Mesenchymal stem cell (in vitro differentiated cells and primary cell): ENCODE results near the gene FAM228B.

Experiments
- DNase-seq: peaks from one replicate; pipeline ENCODE4 v3.0.0-alpha.2; 2013
- H2AFZ ChIP-seq: one replicate; pipeline ENCODE4 v1.6.1; 2013; ENCODE audit warnings: low read depth, mild to moderate bottlenecking, control low read depth, inconsistent platforms, low read length, moderate library complexity
- H2AK5ac ChIP-seq: 2 replicates; pipeline ENCODE4 v1.6.1; 2013; ENCODE audit warnings: low read length, moderate library complexity, mild to moderate bottlenecking, inconsistent platforms; ENCODE audit not compliant: severe bottlenecking
- H2BK120ac ChIP-seq: one replicate; pipeline ENCODE4 v1.6.1; 2013; ENCODE audit warnings: low read depth, mild to moderate bottlenecking, inconsistent platforms, low read length, moderate library complexity
- H2BK12ac ChIP-seq, 2 experiments: one replicate each; pipeline ENCODE4 v1.6.1; 2013; ENCODE audit warnings: inconsistent platforms in 2 of 2, low read length in 2 of 2, mild to moderate bottlenecking in 2 of 2, moderate library complexity in 2 of 2, control low read depth in 1 of 2
- H2BK15ac ChIP-seq: one replicate; pipeline ENCODE4 v1.6.1; 2013; ENCODE audit warnings: mild to moderate bottlenecking, low read depth, inconsistent platforms; ENCODE audit not compliant: poor library complexity, severe bottlenecking
- H2BK5ac ChIP-seq: 2 replicates; pipeline ENCODE4 v1.6.1; 2013; ENCODE audit warnings: low read depth, mild to moderate bottlenecking, low read length, control low read depth, inconsistent platforms; ENCODE audit not compliant: poor library complexity, severe bottlenecking
- H3K14ac ChIP-seq, 2 experiments: one replicate each; pipeline ENCODE4 v1.6.1; 2013; ENCODE audit warnings: inconsistent platforms in 2 of 2, low read length in 2 of 2, control low read depth in 1 of 2, mild to moderate bottlenecking in 1 of 2, moderate library complexity in 1 of 2
- H3K18ac ChIP-seq, 2 experiments: one replicate each; pipeline ENCODE4 v1.6.1; 2013; ENCODE audit warnings: inconsistent platforms in 2 of 2, low read length in 2 of 2, control low read depth in 1 of 2, low read depth in 1 of 2, mild to moderate bottlenecking in 1 of 2
- H3K23ac ChIP-seq, 2 experiments: one replicate each; pipeline ENCODE4 v1.6.1; 2013; ENCODE audit warnings: inconsistent platforms in 2 of 2, low read length in 2 of 2, mild to moderate bottlenecking in 2 of 2, moderate library complexity in 2 of 2, control low read depth in 1 of 2
- H3K27ac ChIP-seq: 2 replicates; pipeline ENCODE4 v1.5.1; 2013; ENCODE audit warnings: mild to moderate bottlenecking, moderate library complexity, low read length, control low read depth, inconsistent platforms; ENCODE audit not compliant: poor library complexity, severe bottlenecking
- H3K27me3 ChIP-seq, 2 experiments: 2 replicates each; pipeline versions ENCODE4 v1.6.1 to v1.7.0; 2013; ENCODE audit warnings: low read length in 2 of 2, mild to moderate bottlenecking in 2 of 2, moderate library complexity in 2 of 2, control low read depth in 1 of 2, inconsistent platforms in 1 of 2; ENCODE audit not compliant: control insufficient read depth in 1 of 2, insufficient read depth in 1 of 2
- H3K36me3 ChIP-seq, 2 experiments: 2 replicates each; pipeline versions ENCODE4 v1.6.1 to v1.7.0; 2013; ENCODE audit warnings: low read length in 2 of 2, control low read depth in 1 of 2, inconsistent platforms in 1 of 2, low read depth in 1 of 2, mild to moderate bottlenecking in 1 of 2; ENCODE audit not compliant: insufficient read depth in 2 of 2, control insufficient read depth in 1 of 2
- H3K4ac ChIP-seq, 2 experiments: one replicate each; pipeline ENCODE4 v1.6.1; 2013; ENCODE audit warnings: inconsistent platforms in 2 of 2, low read length in 2 of 2, mild to moderate bottlenecking in 2 of 2, moderate library complexity in 2 of 2, control low read depth in 1 of 2, low read depth in 1 of 2
- H3K4me1 ChIP-seq: 2 replicates; pipeline ENCODE4 v1.6.1; 2013; ENCODE audit warnings: low read depth, low read length, control low read depth; ENCODE audit not compliant: control insufficient read depth, insufficient read depth
- H3K4me2 ChIP-seq: 2 replicates; pipeline ENCODE4 v1.6.1; 2013; ENCODE audit warnings: low read length, mild to moderate bottlenecking, inconsistent platforms; ENCODE audit not compliant: poor library complexity, severe bottlenecking
- H3K4me3 ChIP-seq, 2 experiments: 2 replicates each; pipeline versions ENCODE4 v1.5.1 to v1.7.0; 2013; ENCODE audit warnings: low read length in 2 of 2, mild to moderate bottlenecking in 2 of 2, control low read depth in 1 of 2, low read depth in 1 of 2; ENCODE audit not compliant: insufficient read depth in 1 of 2
- H3K79me1 ChIP-seq: replicated peaks from 2 replicates; pipeline ENCODE4 v1.6.1; 2013; ENCODE audit warnings: mild to moderate bottlenecking, control low read depth, low read length, inconsistent platforms; ENCODE audit not compliant: poor library complexity, severe bottlenecking
- H3K9ac ChIP-seq: 2 replicates; pipeline ENCODE4 v1.7.0; 2013; ENCODE audit warnings: mild to moderate bottlenecking, low read length, moderate library complexity
- H3K9me3 ChIP-seq: 2 replicates; pipeline ENCODE4 v1.7.0; 2013; ENCODE audit warnings: mild to moderate bottlenecking, low read length; ENCODE audit not compliant: control insufficient read depth
- H4K8ac ChIP-seq: one replicate; pipeline ENCODE4 v1.6.1; 2013; ENCODE audit warnings: inconsistent platforms, mild to moderate bottlenecking, low read length, moderate library complexity
- H4K91ac ChIP-seq: one replicate; pipeline ENCODE4 v1.6.1; 2013; ENCODE audit warnings: mild to moderate bottlenecking, low read length, inconsistent platforms
- WGBS: methylation state at CpG from one replicate; pipeline ENCODE4 v1.1.7; 2013; ENCODE audit warnings: mixed read lengths; 5-methylcytosine and 5-hydroxymethylcytosine counted together

Gene FAM228B

DNA sequence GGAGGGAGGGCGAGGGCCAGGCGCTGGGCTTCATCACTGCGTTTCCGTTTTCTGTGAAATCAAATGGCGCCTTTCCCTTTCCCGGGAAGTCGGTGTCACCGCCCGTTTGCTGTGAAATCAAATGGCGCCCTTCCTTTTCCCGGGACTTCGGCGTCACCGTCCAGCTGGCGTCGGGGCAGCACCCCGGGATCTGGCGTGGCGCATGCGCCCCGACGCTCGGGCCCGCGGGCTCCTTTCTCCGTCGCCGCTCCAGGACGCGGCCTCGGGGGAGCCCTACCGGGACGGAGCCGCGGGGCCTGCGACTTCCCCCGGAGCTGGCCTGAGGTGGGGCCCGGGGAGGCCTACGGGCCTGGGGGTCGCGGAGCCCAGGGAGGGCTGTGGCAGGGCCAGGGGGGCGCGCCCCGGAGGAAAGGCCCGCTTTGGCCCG lies 51.6 kb downstream of the FAM228B start, which contains the start of gene FAM228A:
TSS of gene FAM228A (plus strand) at position 203 of the 427 bp plus-strand sequence. CDS start 428 bp downstream, outside the sequence.
- Histone ChIP-seq H3K4ac (no peak within 1 kb of the TSS), H2BK5ac (no peak within 1 kb of the TSS), H2AK5ac (no peak within 1 kb of the TSS), H2BK12ac (no peak within 1 kb of the TSS), H3K4me2 (no peak within 1 kb of the TSS), H3K4me3 (peak within 1 kb of the TSS in 1 of 2 experiments; percentile 56), H3K79me1 (no peaks in the 10 kb centered on the region), H4K8ac (no peak within 1 kb of the TSS), H4K91ac (no peak within 1 kb of the TSS), H2AFZ (no peak within 1 kb of the TSS), H3K23ac (no peak within 1 kb of the TSS), H3K36me3 (peaks cover 0 to 3% of the 10 kb centered on the region in 2 experiments), H2BK120ac (no peak within 1 kb of the TSS), H3K27me3 (no peaks in the 10 kb centered on the region), H3K9me3 (no peaks in the 10 kb centered on the region), H3K14ac (no peak within 1 kb of the TSS), H3K4me1 (no peaks in the 10 kb centered on the region), H2BK15ac (peak within 1 kb of the TSS; percentile 46), H3K27ac (no peak within 1 kb of the TSS), H3K18ac (no peak within 1 kb of the TSS), H3K9ac (peak within 1 kb of the TSS; percentile 44)
- WGBS, result 87% methylated on average over 46 of the region's 46 CpGs
- no peak for DNase-seq

DNA sequence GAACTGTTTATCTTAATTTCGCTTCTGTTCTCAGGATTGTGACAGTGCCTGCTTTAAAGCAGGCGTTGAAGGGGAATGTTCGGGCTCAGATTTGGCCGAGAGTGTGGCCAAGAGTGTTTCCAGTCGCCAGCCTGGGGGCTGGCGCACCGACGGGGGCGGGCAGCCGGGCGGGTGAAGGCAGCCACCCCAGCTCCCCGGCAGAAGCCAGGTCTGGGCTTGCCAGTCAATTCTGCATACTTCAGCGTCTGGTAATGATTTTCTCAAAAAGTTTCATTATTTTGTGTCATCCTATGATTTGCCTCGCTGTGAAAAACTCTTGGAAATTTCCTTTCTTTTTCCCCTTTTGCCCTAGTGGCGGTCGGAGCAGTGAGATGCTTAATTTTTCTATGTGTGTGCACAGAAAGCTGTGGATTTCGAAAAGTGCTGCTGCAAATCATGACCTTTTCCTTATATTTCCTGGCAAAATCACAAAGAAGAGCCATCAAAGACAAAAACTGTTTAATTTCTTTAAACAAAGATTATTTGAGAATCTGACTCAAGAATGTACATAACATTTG lies 52.4 kb downstream of the FAM228B start:
- Histone ChIP-seq H2BK15ac (no peak overlapping the region), H2BK12ac (no peak overlapping the region), H3K27ac (no peak overlapping the region), H2AK5ac (no peak overlapping the region), H3K4ac (no peak overlapping the region), H2BK5ac (no peak overlapping the region), H3K27me3 (no peaks in the 10 kb centered on the region), H3K79me1 (no peaks in the 10 kb centered on the region), H3K4me2 (no peak overlapping the region), H3K14ac (no peak overlapping the region), H3K4me3 (peak overlapping the region in 1 of 2 experiments; percentile 56), H4K91ac (no peak overlapping the region), H3K36me3 (peaks cover 0 to 3% of the 10 kb centered on the region in 2 experiments), H3K4me1 (no peaks in the 10 kb centered on the region), H2BK120ac (no peak overlapping the region), H3K18ac (no peak overlapping the region), H3K9ac (peak overlapping the region; percentile 44), H3K23ac (no peak overlapping the region), H3K9me3 (no peaks in the 10 kb centered on the region), H2AFZ (no peak overlapping the region), H4K8ac (no peak overlapping the region)
- WGBS, result 93% methylated on average over 16 of the region's 17 CpGs
- DNase-seq, result no peak

DNA sequence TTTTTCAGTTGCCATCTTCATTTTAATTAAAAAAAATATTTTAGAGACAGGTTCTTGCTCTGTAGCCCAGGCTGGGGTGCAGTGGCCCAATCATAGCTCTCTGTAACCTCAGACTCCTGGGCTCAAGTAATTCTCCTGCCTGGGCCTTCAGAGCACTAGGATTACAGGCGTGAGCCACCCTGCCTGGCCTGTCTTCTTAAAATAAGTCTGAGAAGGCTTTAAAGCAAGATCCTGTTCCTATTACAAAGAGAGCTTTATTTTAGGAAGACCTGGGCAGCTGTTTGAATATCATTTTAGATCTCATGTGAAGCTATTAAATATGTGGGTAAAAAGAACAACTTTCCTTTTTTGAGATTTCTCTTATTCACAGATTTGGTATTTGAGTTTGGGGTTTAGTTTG lies 53.1 kb downstream of the FAM228B start:
- no peaks in the 10 kb centered on the region for H3K9me3 ChIP-seq
- no peak overlapping the region for H2AFZ ChIP-seq
- no peak overlapping the region for H4K91ac ChIP-seq
- no peak overlapping the region for H3K4me3 ChIP-seq
- H3K23ac ChIP-seq, result no peak overlapping the region
- H3K27ac ChIP-seq, result no peak overlapping the region
- no peak overlapping the region for H4K8ac ChIP-seq
- no peak overlapping the region for H2BK12ac ChIP-seq
- peaks cover 0 to 3% of the 10 kb centered on the region in 2 experiments for H3K36me3 ChIP-seq
- no peak overlapping the region for H3K4ac ChIP-seq
- H3K14ac ChIP-seq, result no peak overlapping the region
- 85% methylated on average over 1 of the region's 1 CpG for WGBS
- H3K18ac ChIP-seq, result no peak overlapping the region
- no peaks in the 10 kb centered on the region for H3K79me1 ChIP-seq
- H2BK5ac ChIP-seq, result no peak overlapping the region
- H2AK5ac ChIP-seq, result no peak overlapping the region
- H2BK15ac ChIP-seq, result no peak overlapping the region
- H3K4me2 ChIP-seq, result no peak overlapping the region
- H3K27me3 ChIP-seq, result no peaks in the 10 kb centered on the region
- H2BK120ac ChIP-seq, result no peak overlapping the region
- DNase-seq, result no peak
- no peak overlapping the region for H3K9ac ChIP-seq
- H3K4me1 ChIP-seq, result no peaks in the 10 kb centered on the region

DNA sequence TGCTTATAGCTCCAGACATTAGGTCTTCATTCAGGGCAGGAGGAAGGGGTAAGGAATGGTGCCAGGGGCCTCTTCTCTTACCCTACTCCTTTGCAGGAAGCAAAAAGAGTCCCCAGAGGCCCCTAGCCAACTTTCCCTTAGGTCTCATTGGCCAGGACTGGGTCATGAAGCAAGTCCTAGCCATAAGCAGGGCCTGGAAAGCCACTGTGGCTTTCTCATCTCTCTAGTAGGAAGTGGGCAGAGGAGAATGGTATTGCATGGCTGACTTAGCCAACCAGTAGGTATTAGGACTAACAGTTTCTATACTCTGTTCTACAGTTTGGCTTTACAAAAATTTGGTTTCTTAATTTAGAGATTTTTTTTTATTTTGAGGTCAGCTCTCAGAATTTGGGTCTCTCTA lies 56.4 kb downstream of the FAM228B start:
- Histone ChIP-seq H3K4ac (no peak overlapping the region), H3K9ac (no peak overlapping the region), H3K23ac (no peak overlapping the region), H2AK5ac (no peak overlapping the region), H2BK15ac (no peak overlapping the region), H2BK120ac (no peak overlapping the region), H2AFZ (no peak overlapping the region), H3K36me3 (peaks cover 0 to 3% of the 10 kb centered on the region in 2 experiments), H3K4me3 (no peak overlapping the region), H2BK12ac (no peak overlapping the region), H3K27me3 (no peaks in the 10 kb centered on the region), H4K8ac (no peak overlapping the region), H3K4me1 (peaks cover 2% of the 10 kb centered on the region), H3K79me1 (no peaks in the 10 kb centered on the region), H2BK5ac (no peak overlapping the region), H4K91ac (no peak overlapping the region), H3K18ac (no peak overlapping the region), H3K27ac (no peak overlapping the region), H3K14ac (no peak overlapping the region), H3K4me2 (no peak overlapping the region), H3K9me3 (no peaks in the 10 kb centered on the region)
- no peak for DNase-seq
